Loucy (cell line): ENCODE measurements around the gene CLDN9.
A peak's percentile ranks its signal among the peaks of the same experiment; 100 is the strongest.

ENCODE experiments used
- H2AFZ ChIP-seq: fragments of 200-600 bp; sonication (generic); 2 replicates; pipeline ENCODE4 v1.6.0; 2016; ENCODE audit warnings: antibody characterized with exemption, mild to moderate bottlenecking, low read length, moderate library complexity
- H3F3A ChIP-seq: fragments of 200-600 bp; 2 replicates; pipeline ENCODE4 v1.6.0; 2016; ENCODE audit warnings: antibody characterized with exemption, low read depth, mild to moderate bottlenecking
- H3K27me3 ChIP-seq: fragments of 200-600 bp; sonication (generic); 2 replicates; pipeline ENCODE4 v1.6.1; 2014; ENCODE audit warnings: low read length, mild to moderate bottlenecking; ENCODE audit not compliant: insufficient read depth, poor library complexity, severe bottlenecking
- H3K36me3 ChIP-seq: fragments of 200-600 bp; sonication (generic); 2 replicates; pipeline ENCODE4 v1.6.1; 2016; ENCODE audit warnings: low read length; ENCODE audit not compliant: insufficient read depth
- H3K4me1 ChIP-seq: fragments of 200-600 bp; sonication (generic); 2 replicates; pipeline ENCODE4 v1.5.1; 2014; ENCODE audit warnings: low read length, mild to moderate bottlenecking; ENCODE audit not compliant: insufficient read depth, poor library complexity, severe bottlenecking
- H3K4me2 ChIP-seq: fragments of 200-600 bp; sonication (generic); 2 replicates; pipeline ENCODE4 v1.6.0; 2014; ENCODE audit warnings: antibody characterized with exemption, low read length, low read depth, mild to moderate bottlenecking; ENCODE audit not compliant: poor library complexity, severe bottlenecking
- H3K4me3 ChIP-seq: fragments of 200-600 bp; sonication (generic); 2 replicates; pipeline ENCODE4 v1.5.1; 2014; ENCODE audit warnings: low read length, mild to moderate bottlenecking, mixed read lengths; ENCODE audit not compliant: poor library complexity, severe bottlenecking
- H3K79me2 ChIP-seq: fragments of 200-600 bp; sonication (generic); 2 replicates; pipeline ENCODE4 v1.6.1; 2014; ENCODE audit warnings: low read length; ENCODE audit not compliant: insufficient read depth
- H3K9ac ChIP-seq: fragments of 200-600 bp; sonication (generic); 2 replicates; pipeline ENCODE4 v1.6.0; 2014; ENCODE audit warnings: mild to moderate bottlenecking, low read depth, low read length, moderate library complexity; ENCODE audit not compliant: poor library complexity, severe bottlenecking
- H3K9me2 ChIP-seq: fragments of 200-600 bp; sonication (generic); replicated peaks from 2 replicates; pipeline ENCODE4 v1.6.1; 2016; ENCODE audit warnings: low read depth, low read length, mixed read lengths
- H3K9me3 ChIP-seq: fragments of 200-600 bp; sonication (generic); 2 replicates; pipeline ENCODE4 v1.6.1; 2014; ENCODE audit warnings: mild to moderate bottlenecking, antibody characterized with exemption, low read length, low read depth; ENCODE audit not compliant: insufficient read depth
- H4K20me1 ChIP-seq: fragments of 200-600 bp; sonication (generic); 2 replicates; pipeline ENCODE4 v1.6.0; 2014; ENCODE audit warnings: antibody characterized with exemption, low read length, mild to moderate bottlenecking; ENCODE audit not compliant: insufficient read depth, poor library complexity, severe bottlenecking
- CTCF ChIP-seq: fragments of 200-600 bp; sonication (generic); conservative IDR thresholded peaks from 2 replicates; pipeline ENCODE4 v1.5.1; 2014; ENCODE audit warnings: mild to moderate bottlenecking, antibody characterized with exemption, low read length
- EZH2phosphoT487 ChIP-seq: fragments of 200-600 bp; IDR thresholded peaks from 2 replicates; pipeline ENCODE4 v1.6.1; 2018; ENCODE audit warnings: antibody characterized with exemption, mild to moderate bottlenecking, moderate library complexity, borderline replicate concordance

CLDN9 gene

GRCh38 chr16:2976201-2976600 is 36.5 kb upstream of the CLDN9 start:
- no peak overlapping the region for H2AFZ ChIP-seq
- no peaks in the 10 kb centered on the region for H4K20me1 ChIP-seq
- no peaks in the 10 kb centered on the region for H3K9me3 ChIP-seq
- no peak overlapping the region for H3K4me2 ChIP-seq
- H3K4me3 ChIP-seq, result no peak overlapping the region
- TF ChIP-seq EZH2phosphoT487 (no peak), CTCF (no peak)
- no peaks in the 10 kb centered on the region for H3K36me3 ChIP-seq
- no peak overlapping the region for H3K9ac ChIP-seq
- H3K79me2 ChIP-seq, result peaks cover 32% of the 10 kb centered on the region
- H3F3A ChIP-seq, result no peaks in the 10 kb centered on the region
- H3K27me3 ChIP-seq, result no peaks in the 10 kb centered on the region
- H3K9me2 ChIP-seq, result no peaks in the 10 kb centered on the region
- H3K4me1 ChIP-seq, result no peaks in the 10 kb centered on the region

GRCh38 chr16:2976673-2977072 is 36.0 kb upstream of the CLDN9 start:
- TF ChIP-seq CTCF (no peak), EZH2phosphoT487 (no peak)
- H3K9ac ChIP-seq, result no peak overlapping the region

GRCh38 chr16:2977440-2977839 is 35.3 kb upstream of the CLDN9 start:
- TF ChIP-seq EZH2phosphoT487 (no peak), CTCF (no peak)
- H4K20me1 ChIP-seq, result no peaks in the 10 kb centered on the region

More at GRCh38 chr16:2976673-2977072, 36.0 kb upstream of the CLDN9 start:
- no peaks in the 10 kb centered on the region for H3K4me1 ChIP-seq
- no peaks in the 10 kb centered on the region for H3F3A ChIP-seq
- H3K4me2 ChIP-seq, result no peak overlapping the region
- H3K9me2 ChIP-seq, result no peaks in the 10 kb centered on the region
- no peaks in the 10 kb centered on the region for H3K27me3 ChIP-seq
- no peaks in the 10 kb centered on the region for H3K36me3 ChIP-seq
- no peaks in the 10 kb centered on the region for H3K9me3 ChIP-seq
- H2AFZ ChIP-seq, result no peak overlapping the region
- H4K20me1 ChIP-seq, result no peaks in the 10 kb centered on the region
- H3K79me2 ChIP-seq, result peaks cover 30% of the 10 kb centered on the region
- H3K4me3 ChIP-seq, result no peak overlapping the region

More at GRCh38 chr16:2977440-2977839, 35.3 kb upstream of the CLDN9 start:
- H3K79me2 ChIP-seq, result peaks cover 30% of the 10 kb centered on the region
- peak overlapping the region; percentile 51 for H3K4me2 ChIP-seq
- H3K9me3 ChIP-seq, result no peaks in the 10 kb centered on the region
- H3K27me3 ChIP-seq, result no peaks in the 10 kb centered on the region
- no peak overlapping the region for H2AFZ ChIP-seq
- no peaks in the 10 kb centered on the region for H3F3A ChIP-seq
- H3K4me3 ChIP-seq, result no peak overlapping the region
- no peaks in the 10 kb centered on the region for H3K36me3 ChIP-seq
- no peaks in the 10 kb centered on the region for H3K9me2 ChIP-seq
- H3K4me1 ChIP-seq, result no peaks in the 10 kb centered on the region
- no peak overlapping the region for H3K9ac ChIP-seq
